Endothelial cell (in vitro differentiated cells): Measurements from ENCODE around the gene PRTG. TPM values are rescaled to one million over a fixed set of nuclear protein-coding genes. Genes with fewer than 3 reads are reported as not detected.

Experiments
- DNase-seq: peaks from one replicate; pipeline ENCODE4 v3.0.0; 2021; ENCODE audit warnings: low spot score
- H3K27ac Mint-ChIP-seq: one replicate; pipeline ENCODE4 v1.8.0; 2021; ENCODE audit warnings: mixed read lengths, inconsistent platforms; ENCODE audit not compliant: unreplicated experiment
- H3K27me3 Mint-ChIP-seq: one replicate; pipeline ENCODE4 v1.8.0; 2021; ENCODE audit warnings: mild to moderate bottlenecking, moderate library complexity, mixed read lengths, inconsistent platforms; ENCODE audit not compliant: unreplicated experiment
- H3K36me3 Mint-ChIP-seq: one replicate; pipeline ENCODE4 v1.8.0; 2021; ENCODE audit warnings: mild to moderate bottlenecking, low read depth, mixed read lengths, inconsistent platforms; ENCODE audit not compliant: unreplicated experiment
- H3K4me1 Mint-ChIP-seq: one replicate; pipeline ENCODE4 v1.8.0; 2021; ENCODE audit warnings: mild to moderate bottlenecking, mixed read lengths, inconsistent platforms; ENCODE audit not compliant: unreplicated experiment
- H3K4me3 Mint-ChIP-seq: one replicate; pipeline ENCODE4 v1.8.0; 2021; ENCODE audit warnings: mild to moderate bottlenecking, mixed read lengths, inconsistent platforms; ENCODE audit not compliant: unreplicated experiment
- H3K9me3 Mint-ChIP-seq: one replicate; pipeline ENCODE4 v1.8.0; 2021; ENCODE audit warnings: mixed read lengths, inconsistent platforms; ENCODE audit not compliant: unreplicated experiment
- total RNA-seq: library from RNA; stranded (reverse); fragmentation: NEBNext Ultra II Directional; extraction: Animal tissue kit (Norgen Biotek cat#: 25700); gene quantifications from one replicate; pipeline ENCODE4 v1.2.1, GENCODE V29; 2021; ENCODE audit not compliant: unreplicated experiment
- TF ChIP-seq, protein P1 (sequence below): fragments of 200-600 bp; sonication (generic); IDR thresholded peaks from one replicate; pipeline ENCODE4 v1.5.0; 2021; ENCODE audit warnings: antibody characterized with exemption; ENCODE audit not compliant: unreplicated experiment

The PRTG gene
- total RNA-seq, 1 donor from 2014 or later, result 165 TPM

- no peaks in the 10 kb centered on the region for H3K9me3 Mint-ChIP-seq
- TF ChIP-seq, protein P1, sequence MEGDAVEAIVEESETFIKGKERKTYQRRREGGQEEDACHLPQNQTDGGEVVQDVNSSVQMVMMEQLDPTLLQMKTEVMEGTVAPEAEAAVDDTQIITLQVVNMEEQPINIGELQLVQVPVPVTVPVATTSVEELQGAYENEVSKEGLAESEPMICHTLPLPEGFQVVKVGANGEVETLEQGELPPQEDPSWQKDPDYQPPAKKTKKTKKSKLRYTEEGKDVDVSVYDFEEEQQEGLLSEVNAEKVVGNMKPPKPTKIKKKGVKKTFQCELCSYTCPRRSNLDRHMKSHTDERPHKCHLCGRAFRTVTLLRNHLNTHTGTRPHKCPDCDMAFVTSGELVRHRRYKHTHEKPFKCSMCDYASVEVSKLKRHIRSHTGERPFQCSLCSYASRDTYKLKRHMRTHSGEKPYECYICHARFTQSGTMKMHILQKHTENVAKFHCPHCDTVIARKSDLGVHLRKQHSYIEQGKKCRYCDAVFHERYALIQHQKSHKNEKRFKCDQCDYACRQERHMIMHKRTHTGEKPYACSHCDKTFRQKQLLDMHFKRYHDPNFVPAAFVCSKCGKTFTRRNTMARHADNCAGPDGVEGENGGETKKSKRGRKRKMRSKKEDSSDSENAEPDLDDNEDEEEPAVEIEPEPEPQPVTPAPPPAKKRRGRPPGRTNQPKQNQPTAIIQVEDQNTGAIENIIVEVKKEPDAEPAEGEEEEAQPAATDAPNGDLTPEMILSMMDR, result no peak
- peaks cover 11% of the 10 kb centered on the region for H3K4me1 Mint-ChIP-seq
- H3K27ac Mint-ChIP-seq, result no peak overlapping the region
- peaks cover 9% of the 10 kb centered on the region for H3K36me3 Mint-ChIP-seq
- no peaks in the 10 kb centered on the region for H3K27me3 Mint-ChIP-seq
- H3K4me3 Mint-ChIP-seq, result no peak overlapping the region
- no peak for DNase-seq
Measured at GRCh38 chr15:55709458-55709857, 33.5 kb downstream of the PRTG start.

DNA sequence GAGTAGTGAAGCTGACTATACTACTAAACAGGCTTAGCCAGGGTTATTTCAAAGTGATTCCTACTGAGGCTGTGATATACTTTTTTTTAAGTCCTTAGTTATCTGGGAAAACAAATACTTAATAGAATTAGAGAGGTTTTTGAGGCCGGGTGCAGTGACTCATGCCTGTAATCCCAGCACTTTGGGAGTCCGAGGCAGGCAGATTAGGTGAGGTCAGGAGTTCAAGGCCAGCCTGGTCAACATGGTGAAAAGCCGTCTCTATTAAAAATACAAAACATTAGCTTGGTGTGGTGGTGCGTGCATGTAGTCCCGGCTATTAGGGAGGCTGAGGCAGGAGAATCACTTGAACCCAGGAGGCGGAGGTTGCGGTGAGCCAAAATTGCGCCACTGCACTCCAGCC, 34.2 kb downstream of the PRTG start:
- TF ChIP-seq, protein P1, result no peak
- H3K27ac Mint-ChIP-seq, result no peak overlapping the region
- H3K9me3 Mint-ChIP-seq, result no peaks in the 10 kb centered on the region
- no peaks in the 10 kb centered on the region for H3K27me3 Mint-ChIP-seq
- H3K36me3 Mint-ChIP-seq, result peaks cover 9% of the 10 kb centered on the region
- H3K4me3 Mint-ChIP-seq, result no peak overlapping the region
- peaks cover 15% of the 10 kb centered on the region for H3K4me1 Mint-ChIP-seq
- no peak for DNase-seq

- Mint-ChIP-seq H3K36me3 (peaks cover 9% of the 10 kb centered on the region), H3K27me3 (peaks cover 2% of the 10 kb centered on the region), H3K4me3 (no peak overlapping the region), H3K4me1 (peaks cover 19% of the 10 kb centered on the region), H3K27ac (no peak overlapping the region), H3K9me3 (no peaks in the 10 kb centered on the region)
- TF ChIP-seq, protein P1, result no peak
- DNase-seq, result no peak
Measured at GRCh38 chr15:55707951-55708350, 35.0 kb downstream of the PRTG start.

DNA sequence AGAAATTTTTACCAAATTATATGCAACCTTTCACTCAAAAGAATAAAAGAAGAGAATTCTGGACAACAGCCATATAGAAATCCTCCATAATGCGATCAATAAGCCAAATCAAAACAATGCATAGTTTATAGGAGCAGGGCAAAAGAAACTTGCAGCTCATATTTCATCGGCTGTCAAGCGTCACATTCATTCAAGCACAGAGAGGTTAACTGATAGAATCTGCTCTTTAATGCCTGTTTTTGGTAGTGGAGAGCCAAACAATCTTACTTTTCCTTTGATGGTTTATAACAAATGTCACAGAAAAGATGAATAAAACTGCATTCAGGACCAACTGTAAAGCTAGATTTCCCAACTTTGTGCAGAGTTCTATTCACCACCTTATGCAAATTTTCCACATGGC, 35.4 kb downstream of the PRTG start:
- H3K4me3 Mint-ChIP-seq, result no peak overlapping the region
- no peaks in the 10 kb centered on the region for H3K9me3 Mint-ChIP-seq
- H3K27me3 Mint-ChIP-seq, result peaks cover 2% of the 10 kb centered on the region
- peaks cover 9% of the 10 kb centered on the region for H3K36me3 Mint-ChIP-seq
- no peak for DNase-seq
- TF ChIP-seq, protein P1, result no peak
- no peak overlapping the region for H3K27ac Mint-ChIP-seq
- H3K4me1 Mint-ChIP-seq, result peaks cover 19% of the 10 kb centered on the region

DNA sequence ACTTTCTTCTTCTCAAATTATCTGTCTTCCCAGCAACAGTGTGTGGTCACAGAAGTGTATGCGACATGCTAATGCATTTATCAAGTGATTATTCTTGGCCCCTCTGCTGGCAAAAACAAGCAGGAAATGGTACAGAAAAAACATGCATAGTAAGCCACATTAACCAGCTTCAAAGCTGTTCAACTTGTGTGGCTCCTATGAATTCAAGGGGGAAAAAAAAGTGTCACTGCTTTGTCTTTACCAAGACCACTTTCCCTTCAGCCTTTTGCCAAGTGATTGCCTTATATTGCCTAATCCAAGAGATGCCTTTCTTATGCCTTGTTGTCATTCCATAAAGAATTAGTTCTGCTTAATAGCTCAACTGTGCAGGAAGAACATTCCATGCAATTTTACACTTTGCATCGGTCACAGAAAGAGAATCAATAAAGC, 39.1 kb downstream of the PRTG start:
- Mint-ChIP-seq H3K9me3 (no peaks in the 10 kb centered on the region), H3K27ac (no peak overlapping the region), H3K4me3 (no peak overlapping the region), H3K27me3 (peaks cover 2% of the 10 kb centered on the region), H3K4me1 (peaks cover 14% of the 10 kb centered on the region), H3K36me3 (no peaks in the 10 kb centered on the region)
- TF ChIP-seq, protein P1, result no peak
- no peak for DNase-seq
